HG03439 (cell line): Measurements from ENCODE around the gene POLE4.

Experiments
- ATAC-seq: cut with Tn5 transposase; IDR thresholded peaks from one replicate; pipeline ENCODE4 v1.9.1; 2021; ENCODE audit warnings: mild to moderate bottlenecking, moderate library complexity; ENCODE audit not compliant: unreplicated experiment

Gene POLE4

GRCh38 chr2:74958274-74959105 is at the start of gene POLE4:
Gene POLE4, plus strand, starts transcription at chr2:74958643. Its CDS starts 37 bp downstream, at chr2:74958680.
- peak; percentile 93 for ATAC-seq

GRCh38 chr2:74908748-74909444 is 49.5 kb upstream of the POLE4 start:
- no peak for ATAC-seq

GRCh38 chr2:74910245-74910644 is 48.2 kb upstream of the POLE4 start:
- no peak for ATAC-seq

- ATAC-seq, result no peak
Observed at GRCh38 chr2:74911061-74911460, 47.4 kb upstream of the POLE4 start.

DNA sequence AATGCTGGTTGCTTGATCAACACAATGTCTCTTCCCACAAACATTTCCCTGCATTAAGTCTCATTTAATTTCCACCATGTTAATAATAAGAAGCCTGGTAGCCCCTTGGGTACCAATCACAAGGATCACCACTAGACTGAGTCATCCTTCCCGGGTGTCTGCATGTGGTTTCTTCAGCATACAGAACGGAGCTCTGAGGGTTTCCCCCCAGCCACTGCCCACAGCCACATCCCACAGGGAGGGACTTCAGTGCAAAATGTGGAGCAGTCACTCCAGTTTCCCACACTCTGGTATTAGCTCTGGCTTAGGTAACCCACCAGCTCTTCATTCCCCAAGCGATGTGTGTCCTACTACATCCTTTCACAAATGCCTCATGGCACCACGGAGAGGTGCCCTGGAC is 42.7 kb upstream of the POLE4 start:
- ATAC-seq, result no peak

DNA sequence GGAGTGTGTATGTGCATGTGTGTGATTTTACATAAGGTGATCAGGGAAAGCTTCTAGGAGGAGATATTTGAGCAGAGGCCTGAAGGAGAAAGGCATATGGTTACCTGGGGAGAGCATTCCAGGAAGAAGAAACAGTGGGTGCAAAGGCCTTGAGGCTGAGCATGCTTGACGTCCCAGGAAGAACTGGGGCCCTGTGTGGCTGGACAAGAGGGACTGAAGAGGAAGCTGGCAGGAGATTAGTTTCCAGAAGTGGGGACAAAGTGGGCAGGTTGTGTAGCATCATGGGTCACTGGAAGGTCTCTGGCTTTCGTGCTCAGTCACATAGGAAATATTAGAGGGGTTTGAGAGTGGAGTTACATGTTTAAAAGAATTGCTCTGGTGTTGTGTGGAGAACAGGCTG is 42.0 kb upstream of the POLE4 start:
- no peak for ATAC-seq

DNA sequence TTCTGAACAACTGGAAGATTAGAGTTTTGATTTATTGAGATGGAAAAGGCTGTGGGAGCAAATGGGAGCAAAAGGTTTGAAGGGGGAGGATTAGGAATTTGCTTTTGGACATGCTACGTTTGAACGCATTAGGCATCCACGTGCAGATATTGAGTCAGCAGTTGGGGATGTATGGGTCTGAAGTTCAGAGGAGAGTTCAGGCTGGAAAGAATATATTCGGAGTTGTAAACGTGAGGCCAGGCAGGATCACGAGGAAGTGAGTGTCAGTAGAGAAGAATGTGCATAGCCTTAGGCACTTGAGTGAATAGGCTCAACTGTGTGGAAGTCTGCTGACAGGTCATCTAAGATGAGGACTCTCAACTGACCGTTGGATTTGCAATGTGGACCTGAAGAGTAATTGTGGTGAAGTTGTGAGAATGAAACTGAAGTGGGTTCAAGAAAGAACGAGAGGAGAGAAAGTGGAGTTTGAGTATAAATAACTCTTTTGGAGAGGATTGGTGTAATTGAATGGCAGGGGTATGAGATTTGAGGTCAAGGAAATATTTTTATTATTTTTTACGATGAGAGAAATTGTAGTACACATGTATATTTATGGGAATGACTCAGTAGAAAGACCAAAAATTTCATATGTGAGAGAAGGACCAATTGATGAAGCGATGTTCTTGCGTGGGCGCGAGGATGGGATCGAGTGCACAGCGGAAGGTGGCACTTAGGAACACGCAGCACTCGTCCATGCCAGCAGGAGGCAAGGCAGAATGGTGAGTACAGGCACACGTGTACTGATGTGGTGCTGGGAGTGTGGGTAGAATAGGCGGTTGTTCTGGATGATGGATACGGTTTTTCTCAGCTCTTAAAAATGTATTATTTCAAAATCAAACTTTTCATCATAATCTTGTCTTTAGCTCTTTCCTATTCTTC is 40.5 kb upstream of the POLE4 start:
- no peak for ATAC-seq

GRCh38 chr2:74919827-74920226 is 38.6 kb upstream of the POLE4 start:
- ATAC-seq, result no peak

DNA sequence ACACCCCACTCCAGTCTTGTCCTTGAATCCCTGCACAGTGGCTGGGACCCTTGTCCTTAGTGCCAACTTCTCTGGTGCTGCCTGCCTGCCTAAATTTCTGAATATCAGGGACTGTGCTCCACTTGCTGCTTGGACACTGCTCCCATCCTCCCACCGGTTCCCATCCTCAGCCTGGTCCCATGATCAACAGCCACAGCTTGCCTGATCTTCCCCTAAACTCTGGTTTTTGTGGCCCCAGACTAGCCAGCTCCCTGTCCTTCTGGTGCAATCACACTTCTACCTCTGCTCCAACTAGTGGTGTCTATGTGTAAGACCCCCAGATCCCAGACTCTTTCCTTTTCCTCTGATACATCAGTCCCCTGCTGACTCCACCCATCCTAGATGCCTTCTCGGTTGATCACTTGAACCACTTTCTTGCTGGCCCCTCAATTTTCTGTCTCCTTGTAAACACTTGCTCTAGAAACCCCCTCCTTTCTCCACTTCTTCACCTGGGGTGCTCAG is 37.2 kb upstream of the POLE4 start:
- ATAC-seq, result no peak

DNA sequence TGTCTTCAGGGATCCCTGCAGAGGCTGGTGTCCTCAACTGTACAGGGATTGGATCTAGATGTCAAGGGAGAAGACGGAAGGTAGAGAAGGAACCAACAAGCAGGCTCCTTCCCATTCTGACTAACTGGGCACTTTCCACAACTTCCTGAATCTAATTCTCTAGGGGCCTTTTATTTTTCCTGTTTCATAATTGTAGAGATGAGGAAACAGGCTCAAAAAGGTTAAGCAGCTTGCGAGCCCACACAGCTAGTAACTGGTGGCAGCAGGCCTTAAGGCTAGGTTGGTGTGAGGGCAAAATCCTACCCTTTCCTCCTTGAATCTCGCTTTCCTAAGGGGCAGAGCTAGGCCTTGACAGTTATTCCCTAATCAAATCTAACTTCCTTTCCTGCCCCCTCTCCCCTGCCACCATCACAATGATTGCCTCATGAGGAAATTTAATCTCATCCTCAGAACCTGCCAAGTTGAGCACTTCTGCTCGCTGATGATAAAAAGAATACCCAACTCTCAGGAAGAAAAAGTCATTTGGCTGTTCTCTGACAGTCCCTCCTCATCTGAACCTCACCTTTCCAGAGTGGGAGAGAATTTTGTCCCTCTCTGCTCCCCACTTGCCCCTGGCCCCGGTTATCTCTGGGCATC is 35.7 kb upstream of the POLE4 start:
- no peak for ATAC-seq

GRCh38 chr2:74924463-74925265 is 33.8 kb upstream of the POLE4 start:
- ATAC-seq, result no peak

DNA sequence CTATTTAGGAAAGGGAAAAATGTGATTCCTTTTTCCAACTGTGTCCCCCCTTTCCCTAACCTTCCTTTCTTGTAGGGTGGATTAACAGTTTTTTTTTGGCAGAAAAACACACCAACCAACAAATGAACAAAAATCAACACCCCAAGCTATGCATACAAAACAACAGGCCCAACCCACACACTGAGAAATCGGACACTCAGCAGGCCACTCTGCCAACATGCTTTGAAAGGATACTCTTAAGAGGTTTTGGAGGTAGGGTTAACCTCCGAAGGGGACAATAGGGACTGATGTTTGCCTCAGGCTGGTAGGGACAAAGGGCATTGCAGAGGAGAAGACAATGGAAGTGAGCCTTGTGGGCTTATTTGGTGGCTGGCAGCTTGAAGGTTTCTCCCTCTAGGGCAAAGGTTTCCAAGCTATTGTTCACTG is 33.1 kb upstream of the POLE4 start:
- no peak for ATAC-seq

DNA sequence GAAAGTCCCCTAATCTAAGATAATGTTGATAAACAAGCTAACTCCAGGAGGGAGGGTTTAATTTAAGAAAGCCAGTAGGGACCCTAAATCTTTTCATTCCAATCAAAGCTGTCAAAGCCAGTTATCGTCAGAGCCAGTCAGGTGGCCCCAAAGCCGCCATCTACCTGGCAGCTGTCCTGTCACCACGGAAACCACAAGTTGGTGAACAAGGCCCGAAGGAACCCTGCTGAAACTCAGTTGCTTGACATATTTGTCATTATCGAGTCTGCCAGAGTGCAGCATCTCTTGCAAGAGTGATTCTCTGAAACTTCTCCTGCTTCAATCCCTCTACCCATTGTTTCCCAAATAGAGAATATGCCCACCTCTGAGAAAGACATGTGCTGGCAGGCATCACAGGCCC is 30.8 kb upstream of the POLE4 start:
- ATAC-seq, result no peak

DNA sequence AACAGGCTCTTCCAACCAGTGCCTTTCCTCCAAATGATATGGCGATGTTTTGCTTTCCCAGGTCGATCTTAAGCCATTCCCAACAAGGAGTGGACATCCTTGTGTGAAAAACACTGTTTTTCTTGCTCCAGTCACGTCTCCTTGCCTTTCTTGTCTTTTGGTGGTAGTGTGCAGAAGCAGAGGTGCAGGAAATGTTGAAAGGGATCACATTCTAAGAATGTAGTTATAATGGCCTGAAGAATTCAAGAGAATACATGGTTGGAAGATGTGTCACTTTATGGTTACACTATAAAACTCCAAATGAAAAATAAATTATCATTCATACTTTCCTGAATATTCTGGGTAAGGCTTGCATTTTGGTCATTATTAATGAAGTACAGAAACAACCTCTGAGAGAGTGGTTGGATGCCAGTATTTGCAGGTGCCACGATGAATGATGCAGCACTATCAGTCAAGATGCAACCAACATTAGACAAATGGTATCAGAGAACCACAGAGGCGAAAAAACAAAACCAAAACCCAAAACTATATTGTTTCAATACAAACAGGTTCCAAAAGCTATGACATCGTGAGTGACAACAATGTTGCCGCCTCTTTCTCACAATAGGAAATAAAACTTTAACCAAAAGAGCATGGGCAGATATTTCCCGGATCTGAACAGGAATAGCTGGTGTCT is 27.5 kb upstream of the POLE4 start:
- ATAC-seq, result no peak

- ATAC-seq, result no peak
Observed at GRCh38 chr2:74931940-74932339, 26.5 kb upstream of the POLE4 start.

DNA sequence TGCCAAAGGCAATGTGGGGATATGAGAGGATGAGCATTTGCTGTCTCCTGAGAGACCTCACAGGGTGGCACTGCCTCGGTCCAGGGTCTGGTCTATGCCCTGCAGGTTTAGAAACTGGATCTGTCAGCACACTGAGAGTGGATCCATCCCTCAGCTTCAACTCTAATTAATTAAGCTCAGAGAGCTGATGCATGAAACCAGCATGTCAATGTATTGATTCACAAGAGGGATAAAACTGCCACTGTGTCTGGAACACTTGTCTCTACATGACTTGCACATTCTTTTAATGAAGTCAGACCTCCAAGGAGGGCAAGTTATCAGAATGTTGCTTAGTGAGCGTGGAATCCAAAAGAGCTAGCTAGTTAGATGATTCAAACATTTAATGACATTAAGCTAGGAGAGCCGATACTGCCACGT is 22.5 kb upstream of the POLE4 start:
- no peak for ATAC-seq

- ATAC-seq, result no peak
Observed at GRCh38 chr2:74937221-74937880, 21.1 kb upstream of the POLE4 start.

DNA sequence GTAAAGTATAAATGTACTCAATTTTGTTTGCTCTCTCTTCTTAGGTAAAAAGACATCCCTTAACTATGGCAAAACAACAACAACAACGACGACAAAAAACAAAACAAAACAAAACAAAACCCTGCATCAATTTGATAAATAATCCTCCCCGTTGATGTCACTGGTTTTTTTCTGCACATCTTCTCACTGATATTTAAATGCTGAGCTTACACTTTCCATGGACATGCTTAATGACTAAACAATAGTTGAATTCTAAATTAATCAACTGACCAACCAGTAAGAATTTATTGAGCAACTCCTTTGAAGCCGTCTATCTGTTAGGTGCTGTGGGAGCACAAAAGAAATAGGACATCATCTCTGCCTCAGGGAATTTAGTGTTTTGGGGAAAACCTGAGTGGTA is 20.2 kb upstream of the POLE4 start:
- no peak for ATAC-seq
